ES-I3 (cell line): ENCODE data around the gene SPNS3.

Experiments used
- H3K36me3 ChIP-seq: 2 replicates; pipeline ENCODE4 v1.6.1; 2013; ENCODE audit warnings: mild to moderate bottlenecking, low read length, control low read depth, moderate library complexity; ENCODE audit not compliant: insufficient read depth
- H3K4me1 ChIP-seq: 2 replicates; pipeline ENCODE4 v1.6.1; 2013; ENCODE audit warnings: mild to moderate bottlenecking, control low read depth, low read length; ENCODE audit not compliant: insufficient read depth
- H3K9ac ChIP-seq: 2 replicates; pipeline ENCODE4 v1.6.1; 2013; ENCODE audit warnings: low read depth, mild to moderate bottlenecking, low read length, moderate library complexity
- H3K9me3 ChIP-seq: 2 replicates; pipeline ENCODE4 v1.6.1; 2013; ENCODE audit warnings: mild to moderate bottlenecking, low read length, moderate library complexity; ENCODE audit not compliant: control insufficient read depth, insufficient read depth

SPNS3 gene

DNA sequence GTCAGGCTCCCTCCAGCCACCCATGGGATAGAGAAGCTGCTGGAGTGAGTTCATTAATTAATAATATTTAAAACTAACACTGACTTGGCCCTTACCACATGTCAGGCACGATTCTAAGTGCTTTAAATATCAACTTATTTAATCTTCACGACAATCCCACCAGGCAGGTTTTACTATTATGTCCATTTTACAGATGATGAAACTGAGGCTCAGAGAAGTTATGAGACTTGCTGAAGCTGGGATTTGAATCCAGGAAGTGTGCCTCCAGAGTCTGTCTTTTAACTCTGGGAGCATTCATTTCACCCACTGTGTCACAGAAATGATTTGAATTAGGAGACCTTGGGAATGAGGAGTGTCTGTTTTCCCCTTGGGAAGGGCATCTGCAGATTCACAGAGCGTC, 8.8 kb downstream of the SPNS3 start:
- no peaks in the 10 kb centered on the region for H3K9me3 ChIP-seq
- H3K36me3 ChIP-seq, result no peaks in the 10 kb centered on the region
- no peaks in the 10 kb centered on the region for H3K4me1 ChIP-seq
- no peak overlapping the region for H3K9ac ChIP-seq

- Histone ChIP-seq H3K4me1 (no peaks in the 10 kb centered on the region), H3K9me3 (no peaks in the 10 kb centered on the region), H3K9ac (no peak overlapping the region), H3K36me3 (no peaks in the 10 kb centered on the region)
Measured at GRCh38 chr17:4443476-4443875, 9.7 kb downstream of the SPNS3 start.

GRCh38 chr17:4444782-4445473, 11.2 kb downstream of the SPNS3 start:
- Histone ChIP-seq H3K4me1 (no peaks in the 10 kb centered on the region), H3K9ac (no peak overlapping the region), H3K9me3 (no peaks in the 10 kb centered on the region), H3K36me3 (no peaks in the 10 kb centered on the region)

GRCh38 chr17:4445731-4446130, 12.0 kb downstream of the SPNS3 start:
- Histone ChIP-seq H3K36me3 (no peaks in the 10 kb centered on the region), H3K4me1 (no peaks in the 10 kb centered on the region), H3K9me3 (no peaks in the 10 kb centered on the region)

GRCh38 chr17:4446326-4447071, 12.8 kb downstream of the SPNS3 start:
- no peak overlapping the region for H3K9ac ChIP-seq
- H3K4me1 ChIP-seq, result no peaks in the 10 kb centered on the region
- H3K36me3 ChIP-seq, result no peaks in the 10 kb centered on the region
- no peaks in the 10 kb centered on the region for H3K9me3 ChIP-seq

More at GRCh38 chr17:4445731-4446130, 12.0 kb downstream of the SPNS3 start:
- no peak overlapping the region for H3K9ac ChIP-seq

DNA sequence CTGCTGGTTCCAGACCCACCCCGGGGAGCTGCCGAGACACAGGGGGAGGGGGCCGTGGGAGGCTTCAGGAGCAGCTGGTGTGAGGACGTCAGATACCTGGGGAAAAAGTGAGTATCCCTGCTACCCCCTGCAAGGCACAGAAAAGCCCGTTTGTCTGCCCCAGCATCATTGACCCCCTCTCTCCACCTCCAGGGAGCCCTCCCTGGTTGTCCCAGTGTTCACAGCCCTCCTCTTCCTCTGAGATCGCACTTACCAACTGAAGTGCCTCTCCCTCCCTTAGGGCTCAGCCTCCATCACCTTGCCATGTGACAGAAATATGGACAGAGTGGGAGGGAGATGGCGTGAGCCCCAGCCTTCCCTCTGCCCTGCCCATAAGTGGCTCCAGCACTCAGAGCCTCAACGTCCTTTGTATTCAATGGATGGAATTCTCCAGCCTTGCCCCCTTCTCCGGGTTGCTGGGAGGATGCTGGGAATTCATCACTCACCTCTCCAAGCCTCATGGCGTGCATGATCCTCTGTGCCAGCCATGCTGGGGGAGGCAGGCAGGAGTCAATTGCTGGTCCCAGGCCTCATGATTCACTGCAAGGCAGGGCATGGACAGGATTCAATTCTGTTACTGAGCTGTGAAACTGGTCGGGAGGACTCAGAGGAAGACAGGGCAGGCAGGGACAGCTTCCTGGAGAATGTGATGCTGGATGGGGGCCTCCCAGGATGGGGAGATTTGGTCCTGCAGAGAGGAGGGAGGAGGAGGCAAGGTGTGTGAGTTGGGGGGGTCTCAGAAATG, 14.6 kb downstream of the SPNS3 start:
- no peaks in the 10 kb centered on the region for H3K4me1 ChIP-seq
- no peak overlapping the region for H3K9ac ChIP-seq
- no peaks in the 10 kb centered on the region for H3K36me3 ChIP-seq
- no peaks in the 10 kb centered on the region for H3K9me3 ChIP-seq

DNA sequence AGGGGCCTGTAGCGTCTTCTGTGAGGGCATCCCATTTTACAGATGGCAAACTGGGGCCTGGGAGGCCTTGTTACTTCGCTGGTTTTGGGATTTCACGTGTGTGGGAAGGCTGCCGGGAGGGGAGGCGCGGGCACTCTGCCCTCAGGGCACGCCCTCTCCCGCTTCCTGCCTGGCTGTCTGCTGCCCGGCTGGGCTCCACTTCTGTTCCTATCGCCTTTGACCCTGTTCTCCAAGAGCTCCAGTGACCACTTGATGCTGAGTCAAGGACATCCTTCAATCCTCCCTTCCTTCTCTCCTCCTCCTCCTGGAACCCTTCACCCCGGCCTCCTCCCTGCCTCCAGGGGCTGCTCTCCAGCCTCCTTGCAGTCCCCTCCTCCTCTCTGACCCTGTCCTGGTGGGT, 16.0 kb downstream of the SPNS3 start:
- Histone ChIP-seq H3K9ac (no peak overlapping the region), H3K9me3 (no peaks in the 10 kb centered on the region), H3K4me1 (no peaks in the 10 kb centered on the region), H3K36me3 (no peaks in the 10 kb centered on the region)

DNA sequence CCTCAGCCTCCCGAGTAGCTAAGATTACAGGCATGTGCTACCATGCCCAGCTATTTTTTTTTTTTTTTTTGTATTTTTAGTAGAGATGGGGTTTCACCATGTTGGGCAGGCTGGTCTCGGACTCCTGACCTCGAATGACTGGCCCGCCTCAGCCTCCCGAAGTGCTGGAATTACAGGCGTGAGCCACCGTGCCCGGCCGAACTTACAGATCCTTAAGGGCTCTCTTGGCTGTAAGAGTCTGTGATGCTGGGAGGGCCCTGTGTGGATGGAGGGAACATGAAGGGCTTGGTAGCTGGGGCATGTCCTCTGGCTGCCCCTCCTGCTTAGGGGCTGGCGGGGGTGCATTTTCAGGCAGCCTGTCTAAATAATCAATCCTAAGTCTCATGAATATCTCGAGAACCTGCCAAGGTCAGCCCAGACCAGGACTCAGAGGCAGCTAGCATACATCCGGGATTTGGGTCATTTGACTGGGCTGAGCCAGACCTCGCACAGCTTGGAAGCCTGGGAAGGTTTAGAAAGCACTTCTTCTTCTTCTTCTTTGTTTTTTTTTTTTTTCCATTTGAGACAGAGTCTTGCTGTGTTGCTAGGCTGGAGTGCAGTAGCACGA, 17.1 kb downstream of the SPNS3 start:
- Histone ChIP-seq H3K9me3 (no peaks in the 10 kb centered on the region), H3K36me3 (no peaks in the 10 kb centered on the region), H3K4me1 (no peaks in the 10 kb centered on the region), H3K9ac (no peak overlapping the region)

- Histone ChIP-seq H3K4me1 (no peaks in the 10 kb centered on the region), H3K9me3 (no peaks in the 10 kb centered on the region), H3K36me3 (no peaks in the 10 kb centered on the region), H3K9ac (no peak overlapping the region)
Measured at GRCh38 chr17:4453812-4454591, 20.3 kb downstream of the SPNS3 start.

DNA sequence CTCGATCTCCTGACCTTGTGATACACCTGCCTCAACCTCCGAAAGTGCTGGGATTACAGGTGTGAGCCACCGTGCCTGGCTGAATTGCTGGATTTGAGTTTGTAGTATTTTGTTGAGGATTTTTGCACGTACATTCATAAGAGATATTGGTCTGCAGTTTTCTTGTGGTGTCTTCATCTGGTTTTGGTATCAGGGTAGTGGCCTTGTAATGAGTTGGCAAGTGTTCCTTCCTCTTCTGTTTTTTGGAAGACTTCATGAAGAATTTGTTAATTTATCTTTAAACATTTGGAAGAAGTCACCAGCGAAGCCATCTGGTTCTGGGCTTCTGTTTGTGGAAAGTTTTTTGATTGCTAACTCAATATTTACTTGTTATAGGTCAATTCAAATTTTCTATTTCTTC, 26.9 kb downstream of the SPNS3 start:
- Histone ChIP-seq H3K4me1 (no peaks in the 10 kb centered on the region), H3K9ac (no peak overlapping the region), H3K36me3 (no peaks in the 10 kb centered on the region), H3K9me3 (no peaks in the 10 kb centered on the region; the same call in 1 of the 2 replicates)

- Histone ChIP-seq H3K4me1 (no peaks in the 10 kb centered on the region), H3K9ac (no peak overlapping the region), H3K9me3 (no peaks in the 10 kb centered on the region; the same call in 1 of the 2 replicates), H3K36me3 (no peaks in the 10 kb centered on the region)
Measured at GRCh38 chr17:4463818-4464476, 30.2 kb downstream of the SPNS3 start.

DNA sequence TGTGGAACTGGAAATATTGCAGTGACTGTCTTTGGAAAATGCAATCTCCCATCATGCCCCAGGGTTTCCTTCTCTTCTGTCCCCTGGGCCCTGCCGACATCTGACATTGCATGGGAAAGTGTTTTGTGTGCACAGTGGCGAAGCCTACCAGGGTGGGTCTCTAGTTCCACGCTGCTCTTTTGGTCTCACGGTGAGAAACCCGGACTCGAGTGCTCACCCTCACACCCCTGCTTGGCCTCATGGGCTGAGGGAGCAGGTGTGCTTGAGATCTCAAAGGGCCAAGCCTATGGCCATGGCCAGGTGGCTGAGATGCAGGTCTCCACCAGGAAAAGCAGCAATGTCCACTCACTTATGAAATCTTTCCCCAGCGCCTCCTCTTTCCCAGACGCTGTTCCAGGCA, 32.0 kb downstream of the SPNS3 start:
- H3K36me3 ChIP-seq, result no peaks in the 10 kb centered on the region
- no peaks in the 10 kb centered on the region for H3K9me3 ChIP-seq

GRCh38 chr17:4467287-4467686, 33.5 kb downstream of the SPNS3 start:
- Histone ChIP-seq H3K4me1 (no peaks in the 10 kb centered on the region), H3K9me3 (no peaks in the 10 kb centered on the region), H3K9ac (no peak overlapping the region), H3K36me3 (no peaks in the 10 kb centered on the region)

More for the DNA sequence above, 32.0 kb downstream of the SPNS3 start:
- Histone ChIP-seq H3K4me1 (no peaks in the 10 kb centered on the region), H3K9ac (no peak overlapping the region)
